ENCODE data around the gene RAB6B.

Gene RAB6B

GRCh38 chr3:133930341-133930933 is 34.8 kb upstream of the RAB6B start:
- no peak overlapping the region for H3K27ac ChIP-seq (ENCODE audit: low read depth, low read length)
- H3K9me3 ChIP-seq (ENCODE audit: control insufficient read depth in 5 of 5, low read length in 5 of 5) = no peaks in the 10 kb centered on the region
- H3K27me3 ChIP-seq (ENCODE audit: control insufficient read depth in 5 of 5, insufficient read depth in 4 of 5, low read length in 5 of 5) = no peaks in the 10 kb centered on the region
- H3K9ac ChIP-seq (ENCODE audit: low read length in 5 of 5) = no peak overlapping the region
- no peak overlapping the region for H3K4me3 ChIP-seq (ENCODE audit: low read depth in 1 of 5, low read length in 5 of 5)
- no peaks in the 10 kb centered on the region for H3K36me3 ChIP-seq (ENCODE audit: control insufficient read depth in 5 of 5, insufficient read depth in 5 of 5, low read length in 5 of 5)
- H3K4me1 ChIP-seq (ENCODE audit: control insufficient read depth in 5 of 5, insufficient read depth in 5 of 5, low read length in 5 of 5) = peaks cover 2 to 13% (median 12%) of the 10 kb centered on the region in 5 donors

GRCh38 chr3:133928903-133929607 is 33.4 kb upstream of the RAB6B start:
- Histone ChIP-seq H3K4me3 (ENCODE audit: low read depth in 1 of 5, low read length in 5 of 5) (no peak overlapping the region), H3K36me3 (ENCODE audit: control insufficient read depth in 5 of 5, insufficient read depth in 5 of 5, low read length in 5 of 5) (no peaks in the 10 kb centered on the region), H3K27ac (ENCODE audit: low read depth, low read length) (no peak overlapping the region), H3K4me1 (ENCODE audit: control insufficient read depth in 5 of 5, insufficient read depth in 5 of 5, low read length in 5 of 5) (peaks cover 2 to 13% (median 12%) of the 10 kb centered on the region in 5 donors), H3K27me3 (ENCODE audit: control insufficient read depth in 5 of 5, insufficient read depth in 4 of 5, low read length in 5 of 5) (no peaks in the 10 kb centered on the region), H3K9ac (ENCODE audit: low read length in 5 of 5) (no peak overlapping the region), H3K9me3 (ENCODE audit: control insufficient read depth in 5 of 5, low read length in 5 of 5) (no peaks in the 10 kb centered on the region)

- H3K27ac ChIP-seq (ENCODE audit: low read depth, low read length) = no peak overlapping the region
- peak overlapping the region in 3 of 5 donors; percentile 48 to 72 (median 69) for H3K4me3 ChIP-seq (ENCODE audit: low read depth in 1 of 5, low read length in 5 of 5)
- H3K27me3 ChIP-seq (ENCODE audit: control insufficient read depth in 5 of 5, insufficient read depth in 4 of 5, low read length in 5 of 5) = no peaks in the 10 kb centered on the region
- no peaks in the 10 kb centered on the region for H3K36me3 ChIP-seq (ENCODE audit: control insufficient read depth in 5 of 5, insufficient read depth in 5 of 5, low read length in 5 of 5)
- peak overlapping the region in 3 of 5 donors; percentile 30 to 71 (median 56) for H3K9ac ChIP-seq (ENCODE audit: low read length in 5 of 5)
- H3K9me3 ChIP-seq (ENCODE audit: control insufficient read depth in 5 of 5, low read length in 5 of 5) = no peaks in the 10 kb centered on the region
- peaks cover 2 to 13% (median 12%) of the 10 kb centered on the region in 5 donors for H3K4me1 ChIP-seq (ENCODE audit: control insufficient read depth in 5 of 5, insufficient read depth in 5 of 5, low read length in 5 of 5)
Measured at GRCh38 chr3:133928136-133928893, 32.6 kb upstream of the RAB6B start.

- Histone ChIP-seq H3K4me1 (ENCODE audit: control insufficient read depth in 5 of 5, insufficient read depth in 5 of 5, low read length in 5 of 5) (peaks cover 2 to 13% (median 12%) of the 10 kb centered on the region in 5 donors), H3K27ac (ENCODE audit: low read depth, low read length) (no peak overlapping the region), H3K36me3 (ENCODE audit: control insufficient read depth in 5 of 5, insufficient read depth in 5 of 5, low read length in 5 of 5) (no peaks in the 10 kb centered on the region), H3K27me3 (ENCODE audit: control insufficient read depth in 5 of 5, insufficient read depth in 4 of 5, low read length in 5 of 5) (no peaks in the 10 kb centered on the region), H3K9me3 (ENCODE audit: control insufficient read depth in 5 of 5, low read length in 5 of 5) (no peaks in the 10 kb centered on the region), H3K9ac (ENCODE audit: low read length in 5 of 5) (peak overlapping the region in 4 of 5 donors; percentile 52 to 84 (median 70)), H3K4me3 (ENCODE audit: low read depth in 1 of 5, low read length in 5 of 5) (peak overlapping the region; percentile 64 to 72 (median 69))
Measured at GRCh38 chr3:133927540-133928066, 31.9 kb upstream of the RAB6B start.

DNA sequence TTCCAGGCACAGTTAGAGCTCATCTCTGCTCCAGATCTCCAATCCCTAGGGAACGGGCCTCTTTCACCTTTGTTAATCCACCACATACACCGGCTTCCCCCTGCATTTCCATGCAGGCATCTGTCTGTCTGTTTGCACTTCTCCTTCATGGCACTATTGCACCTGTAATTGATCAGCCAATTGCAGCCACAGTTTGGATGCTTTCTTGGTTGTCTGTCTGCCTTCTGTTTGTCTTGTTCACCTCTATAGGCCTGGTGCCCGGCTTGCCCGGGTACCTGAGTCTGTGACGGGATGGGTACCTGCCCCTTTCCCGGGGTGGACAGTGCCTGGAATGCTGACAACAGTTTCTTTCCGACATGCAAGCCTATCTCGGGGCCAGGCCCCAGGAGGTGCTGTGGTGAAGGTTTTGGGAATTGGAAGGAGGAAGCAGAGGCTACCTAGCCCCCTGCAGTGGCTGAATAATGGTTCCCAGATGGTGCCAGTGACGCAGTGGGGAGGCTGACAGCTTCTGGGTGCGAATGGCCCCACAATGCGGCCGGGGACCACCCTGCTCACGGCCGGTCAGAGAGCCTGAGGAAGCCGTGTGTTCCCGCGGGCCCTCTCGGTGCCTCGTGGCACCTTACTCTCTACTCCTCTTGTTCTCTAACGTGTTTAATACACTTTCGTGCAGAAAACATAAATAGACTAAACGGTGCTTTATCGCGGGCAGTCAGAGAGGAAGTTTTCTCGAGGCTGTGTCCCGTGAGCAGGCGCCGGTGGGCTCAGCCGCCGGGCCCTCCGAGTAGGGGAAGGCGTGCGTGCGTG is 31.3 kb upstream of the RAB6B start:
- Histone ChIP-seq H3K4me3 (ENCODE audit: low read depth in 1 of 5, low read length in 5 of 5) (peak overlapping the region; percentile 62 to 72 (median 64)), H3K27me3 (ENCODE audit: control insufficient read depth in 5 of 5, insufficient read depth in 4 of 5, low read length in 5 of 5) (no peaks in the 10 kb centered on the region), H3K36me3 (ENCODE audit: control insufficient read depth in 5 of 5, insufficient read depth in 5 of 5, low read length in 5 of 5) (no peaks in the 10 kb centered on the region), H3K9ac (ENCODE audit: low read length in 5 of 5) (peak overlapping the region in 4 of 5 donors; percentile 52 to 84 (median 70)), H3K4me1 (ENCODE audit: control insufficient read depth in 5 of 5, insufficient read depth in 5 of 5, low read length in 5 of 5) (peaks cover 2 to 13% (median 12%) of the 10 kb centered on the region in 5 donors), H3K27ac (ENCODE audit: low read depth, low read length) (no peak overlapping the region), H3K9me3 (ENCODE audit: control insufficient read depth in 5 of 5, low read length in 5 of 5) (no peaks in the 10 kb centered on the region)

DNA sequence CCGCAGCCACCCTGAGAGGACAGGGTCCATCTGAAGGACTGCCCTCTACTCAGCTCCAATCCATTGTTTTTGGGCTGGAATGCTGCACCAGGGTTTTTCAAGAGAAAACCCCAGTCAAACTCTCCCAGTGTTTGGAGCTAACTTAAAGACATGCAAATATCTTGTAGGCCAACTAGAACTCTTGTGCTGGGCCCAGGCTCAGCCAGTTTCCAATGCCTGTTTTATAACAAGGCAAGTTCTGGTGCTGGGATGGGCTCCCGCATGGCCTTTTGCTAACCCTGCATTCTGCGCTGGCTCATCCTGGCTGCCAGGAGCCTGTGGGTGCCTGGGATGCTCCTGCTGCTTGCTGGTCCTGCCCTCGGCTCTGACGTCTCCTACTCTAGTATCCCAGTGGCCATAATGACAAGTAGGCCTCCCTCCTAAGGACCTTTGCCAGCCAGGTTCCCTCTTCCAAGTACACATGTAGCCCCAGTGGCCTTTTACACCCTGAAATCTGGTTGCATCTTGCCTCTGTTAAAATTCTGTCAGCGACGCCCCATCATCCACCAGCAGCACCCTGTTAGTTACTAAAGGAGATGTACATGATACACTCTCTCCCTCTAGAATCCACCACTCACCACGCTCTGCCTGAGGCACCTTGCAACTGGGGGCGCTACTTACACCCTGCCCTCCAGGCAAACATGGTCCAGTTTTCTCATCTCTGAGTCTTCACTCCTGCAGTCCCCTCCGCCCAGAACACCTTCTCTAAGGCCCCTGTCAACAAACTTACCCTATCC is 30.5 kb upstream of the RAB6B start:
- no peak overlapping the region for H3K4me3 ChIP-seq (ENCODE audit: low read depth in 1 of 5, low read length in 5 of 5)
- H3K9ac ChIP-seq (ENCODE audit: low read length in 5 of 5) = no peak overlapping the region
- H3K27ac ChIP-seq (ENCODE audit: low read depth, low read length) = no peak overlapping the region
- no peaks in the 10 kb centered on the region for H3K27me3 ChIP-seq (ENCODE audit: control insufficient read depth in 5 of 5, insufficient read depth in 4 of 5, low read length in 5 of 5)
- no peaks in the 10 kb centered on the region for H3K9me3 ChIP-seq (ENCODE audit: control insufficient read depth in 5 of 5, low read length in 5 of 5)
- H3K36me3 ChIP-seq (ENCODE audit: control insufficient read depth in 5 of 5, insufficient read depth in 5 of 5, low read length in 5 of 5) = no peaks in the 10 kb centered on the region
- peaks cover 2 to 13% (median 12%) of the 10 kb centered on the region in 5 donors for H3K4me1 ChIP-seq (ENCODE audit: control insufficient read depth in 5 of 5, insufficient read depth in 5 of 5, low read length in 5 of 5)

DNA sequence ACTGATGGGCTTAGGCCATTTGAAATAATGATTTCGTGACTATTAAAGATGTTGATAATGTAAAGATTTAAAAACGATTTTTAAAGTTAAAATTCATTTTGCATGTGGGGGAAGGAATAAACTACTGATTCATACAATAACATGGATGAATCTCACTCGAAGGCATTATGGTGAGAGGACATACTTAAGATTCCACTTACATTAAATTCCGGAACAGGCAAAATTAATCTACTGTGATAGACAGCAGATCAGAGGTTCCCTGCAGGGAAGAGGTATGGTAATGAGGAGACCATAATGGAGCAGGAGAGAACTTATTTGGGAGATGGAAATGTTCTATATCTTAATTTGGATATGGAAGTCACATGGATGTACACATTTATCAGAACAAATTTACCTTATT is 28.4 kb upstream of the RAB6B start:
- Histone ChIP-seq H3K9ac (ENCODE audit: low read length in 5 of 5) (no peak overlapping the region), H3K36me3 (ENCODE audit: control insufficient read depth in 5 of 5, insufficient read depth in 5 of 5, low read length in 5 of 5) (no peaks in the 10 kb centered on the region)

GRCh38 chr3:133921592-133921991 is 25.9 kb upstream of the RAB6B start:
- Histone ChIP-seq H3K9me3 (ENCODE audit: control insufficient read depth in 5 of 5, low read length in 5 of 5) (peaks cover 0 to 3% (median 0%) of the 10 kb centered on the region in 5 donors), H3K4me1 (ENCODE audit: control insufficient read depth in 5 of 5, insufficient read depth in 5 of 5, low read length in 5 of 5) (no peaks in the 10 kb centered on the region), H3K27ac (ENCODE audit: low read depth, low read length) (no peak overlapping the region), H3K27me3 (ENCODE audit: control insufficient read depth in 5 of 5, insufficient read depth in 4 of 5, low read length in 5 of 5) (peaks cover 0 to 2% (median 0%) of the 10 kb centered on the region in 5 donors), H3K4me3 (ENCODE audit: low read depth in 1 of 5, low read length in 5 of 5) (no peak overlapping the region), H3K9ac (ENCODE audit: low read length in 5 of 5) (no peak overlapping the region), H3K36me3 (ENCODE audit: control insufficient read depth in 5 of 5, insufficient read depth in 5 of 5, low read length in 5 of 5) (no peaks in the 10 kb centered on the region)

More for the DNA sequence above, 28.4 kb upstream of the RAB6B start:
- Histone ChIP-seq H3K4me1 (ENCODE audit: control insufficient read depth in 5 of 5, insufficient read depth in 5 of 5, low read length in 5 of 5) (peaks cover 2 to 13% (median 12%) of the 10 kb centered on the region in 5 donors), H3K27me3 (ENCODE audit: control insufficient read depth in 5 of 5, insufficient read depth in 4 of 5, low read length in 5 of 5) (peaks cover 0 to 2% (median 0%) of the 10 kb centered on the region in 5 donors), H3K9me3 (ENCODE audit: control insufficient read depth in 5 of 5, low read length in 5 of 5) (no peaks in the 10 kb centered on the region), H3K4me3 (ENCODE audit: low read depth in 1 of 5, low read length in 5 of 5) (no peak overlapping the region), H3K27ac (ENCODE audit: low read depth, low read length) (no peak overlapping the region)

DNA sequence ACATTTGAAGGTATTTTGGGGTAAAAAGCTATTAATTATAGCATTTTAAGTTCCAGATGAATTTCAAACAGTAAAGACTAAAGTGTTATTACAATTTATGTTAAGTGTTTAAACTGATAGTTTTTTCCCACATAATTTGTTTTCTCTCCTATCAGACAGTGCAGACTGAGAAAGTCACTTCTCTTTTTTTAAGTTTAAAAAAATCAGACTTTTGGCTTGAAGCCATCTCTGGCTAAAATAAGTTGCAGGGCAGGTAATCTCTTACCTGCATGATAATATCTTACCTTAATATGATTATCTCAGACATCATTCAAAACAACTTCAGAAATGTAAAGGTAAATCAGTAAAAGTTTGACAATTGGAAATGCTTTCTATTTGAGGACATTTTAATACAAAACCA is 21.5 kb upstream of the RAB6B start:
- H3K36me3 ChIP-seq (ENCODE audit: control insufficient read depth in 5 of 5, insufficient read depth in 5 of 5, low read length in 5 of 5) = no peaks in the 10 kb centered on the region
- peaks cover 0 to 3% (median 0%) of the 10 kb centered on the region in 5 donors for H3K9me3 ChIP-seq (ENCODE audit: control insufficient read depth in 5 of 5, low read length in 5 of 5)
- H3K27me3 ChIP-seq (ENCODE audit: control insufficient read depth in 5 of 5, insufficient read depth in 4 of 5, low read length in 5 of 5) = peaks cover 0 to 8% (median 6%) of the 10 kb centered on the region in 5 donors

More for the DNA sequence above, 21.5 kb upstream of the RAB6B start:
- no peak overlapping the region for H3K4me3 ChIP-seq (ENCODE audit: low read depth in 1 of 5, low read length in 5 of 5)
- H3K4me1 ChIP-seq (ENCODE audit: control insufficient read depth in 5 of 5, insufficient read depth in 5 of 5, low read length in 5 of 5) = no peaks in the 10 kb centered on the region
- no peak overlapping the region for H3K9ac ChIP-seq (ENCODE audit: low read length in 5 of 5)
- H3K27ac ChIP-seq (ENCODE audit: low read depth, low read length) = no peak overlapping the region
